Stimulated activated CD4-positive, alpha-beta T cell treated with anti-CD3 and anti-CD28 coated beads, Interleukin-12 subunit alpha, Interleukin-12 subunit beta, amount 100 ng/mL, for 24 hours (primary cell): ENCODE data around the gene SNTG2.

Experiments used
- DNase-seq, 2 experiments: peaks; one replicate each; pipeline ENCODE4 v3.0.0-alpha.2; 2020; ENCODE audit warnings: low read depth in 2 of 2

Gene SNTG2

DNA sequence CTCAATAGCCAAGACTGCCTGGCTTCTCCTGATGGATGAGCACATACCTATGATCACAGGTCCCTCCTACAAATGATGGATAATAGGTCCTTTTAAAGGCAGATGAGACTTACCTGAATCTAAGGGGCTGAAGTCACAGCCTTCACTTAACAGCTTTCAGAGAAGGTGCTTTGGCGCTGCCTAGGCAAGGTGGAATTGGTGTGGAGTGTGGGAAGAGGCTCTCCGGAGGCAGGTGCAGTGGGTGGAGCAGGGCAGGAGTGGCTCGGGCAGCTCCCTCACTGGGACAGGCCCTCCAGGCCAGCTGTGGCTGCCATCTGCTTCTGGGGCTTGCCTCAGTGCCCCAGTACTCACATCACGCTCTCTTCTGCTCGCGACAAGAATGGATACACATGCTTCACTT is 363.6 kb downstream of the SNTG2 start:
- no peak for DNase-seq

DNA sequence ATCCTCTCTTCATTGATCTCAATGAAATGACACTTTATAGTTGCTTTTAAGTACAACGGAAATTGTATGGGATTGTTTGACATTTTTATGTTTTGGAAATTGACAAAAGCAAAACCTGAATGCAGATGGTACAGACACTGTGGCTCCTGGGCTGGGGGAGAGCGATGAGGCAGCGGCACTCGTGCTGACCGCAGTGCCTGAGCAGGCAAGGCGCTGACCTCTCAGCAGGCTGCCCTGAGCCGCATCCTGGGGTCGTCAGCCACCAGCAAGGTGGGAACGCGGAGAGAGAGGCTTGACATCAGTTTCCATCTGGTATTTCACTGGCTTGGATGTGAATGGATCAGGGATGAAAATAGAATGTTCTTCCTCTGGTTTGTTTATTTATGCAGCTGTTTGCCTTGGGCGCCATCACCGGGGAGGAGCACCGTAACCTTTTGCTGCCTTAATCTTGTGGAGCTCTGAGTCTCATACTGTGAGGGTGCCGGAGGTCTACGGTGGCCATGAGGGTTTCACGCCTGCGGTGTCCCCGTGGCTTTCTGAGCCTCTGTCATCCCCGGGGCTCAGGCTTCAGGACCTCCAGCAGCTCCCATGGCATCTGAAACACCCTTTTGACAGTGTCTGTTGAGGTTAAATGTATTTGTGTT is 367.8 kb downstream of the SNTG2 start:
- no peak for DNase-seq

DNA sequence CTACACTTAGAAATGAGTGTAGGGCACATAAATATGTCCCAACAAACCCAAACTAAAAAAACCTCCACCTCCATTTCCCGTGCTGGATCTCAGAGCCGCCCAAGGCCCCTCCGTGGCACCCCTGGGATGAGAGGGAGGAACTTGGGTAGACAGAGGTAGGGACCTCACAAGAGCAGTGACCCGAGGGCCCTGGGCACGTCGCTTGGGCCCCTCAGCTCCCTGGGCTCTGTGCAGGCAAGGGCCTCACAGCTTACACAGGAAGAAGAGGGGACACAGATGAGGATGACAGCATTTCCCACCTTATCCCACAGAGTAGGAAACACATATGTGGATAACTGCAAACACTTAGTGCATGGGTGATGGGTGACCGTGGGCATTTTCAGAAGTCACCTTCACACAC is 368.7 kb downstream of the SNTG2 start:
- DNase-seq: no peak

DNA sequence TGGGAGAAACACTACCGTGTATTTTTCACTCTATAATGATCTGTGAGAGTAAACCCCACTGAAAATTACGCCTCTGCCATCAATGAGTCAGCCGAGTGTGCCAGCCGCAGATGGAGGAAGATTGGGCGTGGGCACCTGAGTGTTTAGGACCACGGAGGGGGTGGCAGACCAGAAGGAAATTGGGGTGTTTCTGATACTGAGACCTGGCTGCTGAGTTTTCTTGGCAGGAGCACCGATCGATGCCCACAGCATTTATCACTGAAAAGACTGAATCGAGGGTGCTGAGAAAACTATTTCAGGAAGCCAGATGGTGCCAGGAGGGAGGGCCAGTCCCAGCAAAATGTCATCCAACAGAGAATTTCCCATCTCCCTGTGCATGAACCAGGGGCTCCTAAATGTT is 370.7 kb downstream of the SNTG2 start:
- no peak for DNase-seq

DNA sequence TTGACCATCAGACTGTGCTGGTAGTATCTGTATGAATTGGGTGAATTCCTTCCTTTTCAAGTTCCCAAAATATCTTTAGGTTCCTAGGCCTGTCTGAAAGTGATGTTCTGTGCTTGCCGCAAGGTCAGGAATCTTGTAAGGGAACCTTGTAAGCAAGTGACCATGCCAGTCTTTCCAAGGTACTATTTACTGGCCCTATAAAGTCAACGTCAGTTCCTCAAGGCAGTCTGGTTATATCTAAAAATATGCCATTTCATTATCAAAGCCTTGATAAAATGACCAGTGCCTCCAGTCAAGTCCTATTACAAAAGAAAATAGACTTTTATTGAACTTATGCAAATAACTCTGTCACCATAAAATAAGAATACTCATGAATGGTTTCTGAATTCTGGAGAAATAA is 374.2 kb downstream of the SNTG2 start:
- DNase-seq: no peak

DNA sequence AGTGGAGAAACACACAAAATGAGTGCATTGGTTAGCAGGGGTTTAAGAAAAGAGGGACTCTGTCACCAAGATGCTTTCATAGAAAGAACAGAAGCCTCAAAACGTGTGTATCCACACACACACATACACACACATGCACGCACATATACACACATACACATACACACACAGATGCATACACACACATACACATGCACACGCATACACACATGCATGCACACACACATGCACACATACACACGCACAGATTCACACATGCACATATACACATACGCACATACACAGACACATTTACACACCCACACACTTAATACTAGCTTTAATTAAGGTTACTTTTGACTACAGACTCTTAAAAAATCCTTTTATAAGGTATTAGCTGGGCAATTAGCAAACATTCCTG is 378.0 kb downstream of the SNTG2 start:
- DNase-seq: no peak

DNA sequence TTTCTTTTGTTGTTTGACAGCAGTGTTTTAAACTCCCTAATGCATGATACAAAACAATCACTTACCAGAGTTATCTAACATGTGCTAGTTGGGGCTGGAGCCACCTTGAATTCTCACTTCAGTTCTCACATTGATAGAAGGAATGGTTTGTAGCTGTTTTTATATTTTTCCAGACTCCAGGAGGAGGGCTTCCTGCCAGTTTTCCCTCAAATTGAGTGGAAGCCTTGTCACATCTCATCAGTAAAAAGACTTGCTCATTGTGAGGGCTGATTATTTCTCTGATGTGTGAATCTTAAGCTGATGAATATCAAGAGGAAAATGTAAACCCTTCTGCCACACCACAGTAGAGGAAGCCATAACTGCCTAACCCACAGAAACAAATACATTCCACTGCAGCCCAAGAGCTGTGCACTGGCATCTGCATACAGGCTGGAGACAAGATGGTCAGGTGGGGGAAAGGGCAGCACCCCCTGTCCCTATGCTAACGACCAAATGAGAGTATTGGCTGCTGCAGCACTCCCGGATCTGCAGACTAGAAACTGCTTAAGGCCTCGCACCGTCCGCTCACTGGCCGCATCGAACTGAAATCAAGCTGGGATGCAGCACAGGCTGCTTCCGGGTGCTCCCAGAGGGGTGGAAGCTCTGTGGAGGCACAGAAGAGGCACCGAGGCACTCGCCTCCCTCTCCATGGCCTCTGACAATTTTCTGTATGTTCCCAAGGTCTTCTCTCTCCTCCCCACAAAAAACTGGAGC is 388.9 kb downstream of the SNTG2 start:
- DNase-seq: no peak

DNA sequence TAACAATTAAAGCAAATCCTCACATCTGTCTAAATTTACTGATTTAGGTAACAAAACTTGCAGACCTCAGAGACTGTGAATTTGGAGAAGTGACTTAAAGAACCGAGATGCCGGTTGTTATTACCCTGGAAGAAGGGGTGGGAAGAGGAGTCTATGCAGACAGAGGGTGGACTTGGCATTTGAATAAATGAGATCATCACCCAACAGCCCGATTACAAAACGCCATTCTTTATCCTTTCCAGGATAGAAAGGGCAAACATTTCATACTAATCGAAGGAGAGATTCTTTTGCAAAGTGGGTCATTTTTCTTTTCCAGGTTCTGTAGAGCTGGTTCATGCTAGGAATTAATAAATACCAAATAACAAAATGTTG is 389.5 kb downstream of the SNTG2 start:
- DNase-seq: no peak

DNA sequence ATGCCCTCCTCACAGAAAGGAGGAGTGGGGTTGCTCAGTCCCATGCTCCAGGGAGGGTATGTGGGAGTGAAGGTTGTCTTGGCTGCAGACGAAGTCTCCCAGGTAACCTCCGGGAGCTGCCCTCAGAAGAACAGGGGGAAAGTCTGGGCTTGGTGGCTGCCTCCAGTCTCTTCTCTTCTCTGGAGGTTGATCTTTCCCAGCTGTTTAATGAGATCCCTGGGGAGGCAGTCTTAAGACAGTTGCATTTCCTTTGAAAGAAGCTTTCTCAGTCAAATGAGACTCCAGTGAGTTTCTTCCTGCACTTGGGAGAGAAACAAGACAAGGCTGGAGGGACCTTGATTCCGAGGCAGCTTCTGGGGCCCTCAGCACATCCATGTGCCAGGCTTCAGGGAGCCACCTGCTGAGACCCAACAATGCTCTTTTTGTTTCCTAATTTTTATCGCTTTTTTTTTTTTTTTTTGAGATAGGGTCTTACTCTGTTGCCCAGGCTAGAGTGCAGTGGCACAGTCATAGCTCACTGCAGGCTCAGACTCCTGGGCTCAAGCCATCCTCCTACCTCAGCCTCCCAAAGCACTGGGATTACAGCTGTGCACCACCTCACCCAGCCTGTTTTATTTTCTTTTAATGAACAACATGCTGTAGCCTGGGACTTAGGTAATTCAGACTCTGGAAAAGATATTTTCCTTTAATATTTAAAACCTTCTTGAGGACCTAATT is 390.9 kb downstream of the SNTG2 start:
- no peak for DNase-seq

DNA sequence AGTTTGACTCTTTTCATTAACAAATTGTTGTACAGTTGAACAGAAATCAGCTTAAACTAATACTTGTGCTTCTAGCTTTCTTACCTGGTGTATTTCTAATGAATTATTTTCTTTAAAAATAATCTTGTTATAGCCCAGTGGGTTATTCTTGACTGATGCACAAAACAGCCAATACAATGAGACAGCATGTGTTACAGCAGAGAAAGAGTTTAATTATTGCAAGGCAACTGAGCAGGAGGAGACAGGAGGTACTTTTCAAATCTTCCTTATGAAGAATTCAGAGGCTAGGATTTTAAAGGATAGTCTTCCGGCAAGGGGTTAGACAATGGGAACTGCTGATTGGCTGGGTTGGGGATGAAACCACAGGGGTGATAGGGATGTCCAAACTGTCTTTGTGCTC is 398.1 kb downstream of the SNTG2 start:
- DNase-seq: no peak

DNA sequence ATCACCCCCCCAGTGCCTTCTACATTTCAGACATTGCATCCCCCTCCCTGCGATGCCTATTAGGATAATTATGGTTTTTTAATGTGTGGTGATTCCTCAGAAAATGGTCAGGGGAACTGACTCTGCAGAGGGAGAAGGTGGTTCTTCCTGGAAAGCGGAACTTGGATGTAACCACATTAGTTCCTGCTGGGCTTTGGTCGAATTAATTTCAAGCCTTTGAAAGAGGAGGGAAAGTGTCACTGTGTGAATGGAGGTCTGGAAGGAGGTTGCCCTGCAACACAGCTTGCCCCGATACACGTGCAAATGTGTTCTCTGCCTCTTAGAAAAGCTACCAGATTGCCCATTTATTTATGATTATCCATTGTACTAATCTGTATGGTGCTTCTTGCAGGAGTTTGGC is 399.5 kb downstream of the SNTG2 start:
- no peak for DNase-seq

DNA sequence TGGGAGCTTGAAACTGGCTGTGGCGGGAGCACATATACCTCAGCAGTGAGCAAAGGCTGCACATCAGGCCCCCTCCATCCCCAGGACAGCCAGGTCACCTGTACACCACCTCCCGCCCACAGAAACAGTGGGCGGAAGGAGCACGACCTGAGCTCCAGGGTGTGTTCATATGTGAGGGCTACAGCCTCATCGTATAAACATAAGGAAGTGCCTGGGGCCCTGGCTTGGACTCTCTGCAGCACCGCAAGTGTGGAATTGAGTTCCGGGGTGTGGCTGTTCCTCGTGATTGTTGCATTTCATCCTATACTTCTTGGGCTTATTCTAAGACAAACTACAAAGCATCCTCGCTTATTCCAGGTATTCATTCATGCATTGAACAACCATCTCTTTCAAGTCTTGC is 402.5 kb downstream of the SNTG2 start:
- no peak for DNase-seq

DNA sequence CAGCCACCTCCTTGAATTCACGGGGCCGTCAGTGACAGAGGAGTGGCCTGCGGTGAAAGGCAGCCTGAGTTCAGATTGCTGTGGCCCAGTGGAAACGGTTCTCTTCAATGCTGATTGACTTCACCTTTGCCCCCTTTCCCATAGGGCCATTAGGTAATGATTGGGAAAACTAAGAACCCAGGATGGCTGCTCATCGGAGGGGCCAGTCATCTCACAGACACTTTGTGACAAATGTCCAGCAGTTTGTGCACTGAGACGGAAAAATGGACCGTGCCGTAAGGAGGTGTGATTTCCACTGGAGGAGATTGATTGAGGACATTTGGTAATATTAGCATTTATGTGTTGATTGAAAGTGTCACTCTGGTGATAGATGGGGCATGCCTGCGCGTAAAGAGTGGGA is 402.9 kb downstream of the SNTG2 start:
- no peak for DNase-seq

DNA sequence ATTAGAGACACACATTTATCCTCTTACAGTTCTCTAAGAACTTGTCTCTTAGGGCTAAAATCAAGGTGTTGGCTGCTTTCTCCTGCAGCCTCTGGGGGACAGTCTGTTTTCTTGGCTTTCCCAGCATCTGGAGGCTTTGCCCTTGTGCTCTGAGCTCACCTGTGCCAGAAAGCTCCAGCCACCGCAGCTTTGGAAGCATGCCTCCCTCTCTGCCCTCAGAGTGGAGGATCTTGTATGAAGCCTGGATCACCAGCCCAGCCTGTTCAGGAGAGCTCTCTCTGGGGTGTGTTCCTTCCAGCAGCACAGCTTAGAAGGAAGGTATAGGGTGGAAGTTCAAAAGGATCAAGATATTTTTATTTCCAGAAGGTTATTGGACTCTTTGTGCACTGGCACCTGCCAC is 409.5 kb downstream of the SNTG2 start:
- DNase-seq: no peak

DNA sequence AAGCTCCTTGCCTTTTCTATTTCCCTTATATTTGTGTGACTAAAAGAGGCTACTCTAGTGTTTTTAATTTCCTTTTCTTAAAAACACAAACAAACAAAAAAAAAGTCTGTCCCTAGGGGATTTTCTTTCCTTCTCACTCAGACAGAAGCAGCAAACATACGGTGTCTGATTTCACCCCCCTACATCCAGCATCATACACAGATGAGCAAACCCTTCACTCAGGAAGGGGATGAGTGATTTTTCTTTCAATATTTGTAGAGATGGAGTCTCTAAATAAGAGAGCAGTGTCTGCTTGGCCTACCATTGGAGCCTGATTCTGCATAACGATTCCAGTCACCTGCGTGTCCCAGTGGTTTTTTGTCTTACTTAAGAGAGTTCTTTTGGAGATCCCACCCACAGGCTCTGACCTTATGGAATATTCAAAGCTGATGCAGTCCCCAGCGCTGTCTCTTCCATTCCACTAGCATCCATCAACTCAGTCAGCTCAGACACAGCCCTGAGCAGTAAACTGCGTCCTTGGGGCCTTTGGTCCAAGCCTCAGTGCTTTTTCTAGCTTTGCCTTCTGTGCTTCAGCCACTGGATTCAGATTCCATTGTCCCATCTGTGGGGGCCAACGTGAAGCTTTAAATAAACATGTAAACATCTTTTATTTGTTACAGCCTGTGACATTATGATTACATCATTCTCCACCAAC is 410.1 kb downstream of the SNTG2 start:
- DNase-seq: no peak

DNA sequence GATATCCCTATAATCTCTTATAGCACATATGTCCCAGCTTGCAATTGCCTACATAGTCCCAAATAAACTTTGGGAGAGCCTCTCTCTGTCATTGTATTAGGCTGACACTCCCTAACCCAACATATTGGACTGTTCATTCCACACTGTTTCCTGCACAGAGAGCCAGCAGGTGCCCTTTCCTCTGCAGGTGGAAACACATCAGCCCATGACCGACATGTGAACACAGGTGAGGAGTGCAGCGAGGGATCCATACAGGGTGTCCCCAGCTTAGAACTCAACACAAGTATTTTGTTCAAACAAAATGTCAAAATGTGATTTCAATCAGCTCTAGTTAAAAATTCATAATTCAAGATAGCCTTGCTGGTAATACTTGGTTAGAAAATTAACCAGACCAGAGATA is 412.7 kb downstream of the SNTG2 start:
- no peak for DNase-seq

DNA sequence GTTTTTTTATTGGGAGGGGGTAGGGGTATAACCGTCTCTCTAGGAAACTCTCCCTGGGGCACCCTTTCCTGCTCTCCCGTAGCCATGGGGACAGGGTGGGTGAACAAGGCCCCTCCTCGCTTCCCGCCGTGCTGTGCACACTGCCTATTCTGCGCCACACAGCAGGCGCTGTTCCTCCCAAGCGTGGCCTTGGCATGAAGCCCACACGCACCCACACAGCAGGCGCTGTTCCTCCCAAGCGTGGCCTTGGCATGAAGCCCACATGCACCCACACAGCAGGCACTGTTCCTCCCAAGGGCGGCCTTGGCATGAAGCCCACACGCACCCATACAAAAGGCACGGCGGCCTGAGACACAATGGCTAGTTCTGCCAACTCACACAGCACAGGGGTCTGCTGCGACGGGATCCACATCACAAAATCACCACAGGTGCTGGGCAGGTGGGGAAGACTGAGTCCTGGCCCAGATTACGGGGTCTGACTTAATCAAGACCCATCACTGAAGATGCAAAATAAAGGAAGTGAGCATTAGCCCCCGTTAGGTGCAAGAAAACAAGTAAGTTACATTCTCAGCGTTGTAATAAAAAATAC is 416.0 kb downstream of the SNTG2 start:
- DNase-seq: peak in 1 of 2 experiments; percentile 8

DNA sequence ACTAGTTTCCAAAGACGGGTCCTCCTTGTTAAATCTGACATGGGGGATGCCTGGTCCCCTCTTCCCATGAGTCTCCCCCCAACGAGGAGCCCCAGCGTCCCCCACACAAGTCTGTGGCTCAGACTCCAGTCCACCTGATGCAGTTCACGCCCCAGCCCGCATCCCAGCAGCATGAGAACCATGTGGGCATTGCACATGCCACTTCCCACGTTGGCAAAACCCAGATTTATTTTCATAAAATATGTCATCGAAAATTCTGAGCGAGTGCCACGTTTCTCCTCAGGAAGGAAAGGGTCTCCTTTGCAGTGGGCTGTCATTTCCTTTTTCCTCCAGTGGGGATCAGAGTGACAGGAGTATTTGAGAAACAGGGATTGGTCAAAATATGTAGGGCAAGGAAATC is 417.0 kb downstream of the SNTG2 start:
- DNase-seq: no peak

DNA sequence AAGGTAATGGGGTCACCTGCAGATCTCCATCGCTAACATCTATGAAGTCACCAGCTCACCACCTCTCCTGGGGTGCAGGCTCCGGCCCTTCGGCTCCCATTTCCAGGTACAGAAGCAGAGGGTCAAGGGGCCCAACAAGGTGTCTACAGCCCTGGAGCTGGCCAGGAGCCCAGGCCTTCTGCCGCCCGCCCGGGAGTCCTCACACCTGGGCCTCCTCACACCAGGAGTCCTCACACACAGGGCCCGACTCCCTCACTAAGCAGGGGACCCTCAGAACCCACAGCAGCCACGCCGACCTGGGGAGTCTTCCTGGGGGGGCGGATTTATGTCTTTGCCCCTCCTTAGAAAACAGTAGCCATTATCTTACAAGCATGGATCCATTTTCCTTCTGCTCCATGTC is 419.3 kb downstream of the SNTG2 start:
- DNase-seq: no peak

DNA sequence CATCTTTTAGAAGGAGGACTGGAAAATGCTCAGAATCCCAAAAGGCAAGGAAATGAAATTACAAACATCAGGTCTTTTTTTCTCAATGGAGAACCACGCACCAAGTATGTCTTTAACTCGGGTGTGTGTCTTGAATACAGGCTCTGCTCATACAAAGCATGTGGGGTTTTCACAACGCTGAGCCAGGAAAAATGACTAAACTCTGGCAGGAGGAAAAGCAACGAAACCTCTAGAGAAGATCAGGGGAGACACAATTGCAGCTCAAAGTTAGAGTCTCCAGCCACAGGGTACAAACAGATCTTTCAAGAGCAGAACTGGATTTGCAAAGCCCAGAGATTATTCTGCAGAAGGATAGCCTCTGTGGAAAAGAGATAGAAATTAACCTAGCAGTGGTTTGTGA is 419.8 kb downstream of the SNTG2 start:
- DNase-seq: no peak

DNA sequence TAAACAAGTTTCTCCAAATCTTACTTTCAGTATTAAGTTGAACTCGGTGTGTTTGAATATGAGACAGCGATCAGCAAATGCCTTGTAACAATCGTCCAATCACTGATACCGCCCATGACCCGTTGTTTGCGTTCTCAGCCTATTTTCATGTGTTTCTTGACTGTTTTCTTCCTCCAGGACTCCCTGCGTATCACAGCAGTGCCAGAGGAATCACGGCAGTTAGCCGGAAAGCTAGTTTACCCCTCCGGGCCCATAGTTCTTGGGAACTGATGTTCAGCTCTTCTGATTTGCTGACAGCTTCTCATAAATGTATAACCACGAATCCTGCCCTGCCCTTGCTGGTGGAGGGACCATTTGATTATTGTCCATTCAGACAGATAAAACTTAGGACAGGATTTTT is 420.4 kb downstream of the SNTG2 start:
- DNase-seq: no peak

DNA sequence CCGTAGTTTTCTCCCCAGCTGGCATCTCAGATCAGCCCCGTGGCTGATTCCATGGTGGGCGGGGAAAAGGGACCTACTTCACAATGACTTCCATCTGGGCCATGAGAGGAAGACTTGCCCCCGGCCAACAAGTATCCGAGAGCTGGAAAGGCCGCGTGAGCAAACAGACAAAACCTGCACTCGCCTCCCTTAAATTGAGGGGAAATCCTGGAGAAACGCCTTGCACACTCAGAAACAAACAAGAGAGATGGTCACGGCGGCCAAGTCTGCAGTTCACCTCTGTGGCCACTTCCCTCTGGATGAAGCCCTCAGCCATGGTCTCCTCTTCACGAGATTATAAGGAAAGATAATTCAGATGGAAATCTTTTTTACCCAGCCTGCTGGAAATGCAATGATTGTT is 423.2 kb downstream of the SNTG2 start:
- no peak for DNase-seq
